Activated CD4-positive, CD25-positive, alpha-beta regulatory T cell treated with anti-CD3 and anti-CD28 coated beads, Interleukin-2, amount 50 U/mL, for 72 hours (primary cell): ENCODE results near the gene WDR6.

Experiments used
- DNase-seq: peaks from one replicate; pipeline ENCODE4 v3.0.0; 2021

The WDR6 gene

GRCh38 chr3:49007068-49007770, at the start of gene WDR6:
Gene WDR6 (plus strand): TSS chr3:49007391. CDS start chr3:49007432, 41 bp downstream.
- peak; percentile 96 for DNase-seq

- no peak for DNase-seq
These were observed 46.3 kb upstream of the WDR6 start for GRCh38 chr3:48960841-48961413.

GRCh38 chr3:48962340-48962739, 44.9 kb upstream of the WDR6 start:
- DNase-seq = no peak

- no peak for DNase-seq
These were observed 44.3 kb upstream of the WDR6 start for GRCh38 chr3:48962939-48963338.

- DNase-seq = no peak
These were observed 43.6 kb upstream of the WDR6 start for GRCh38 chr3:48963591-48963990.

GRCh38 chr3:48966367-48966766, 40.8 kb upstream of the WDR6 start:
- DNase-seq = no peak

GRCh38 chr3:48966876-48967361, 40.3 kb upstream of the WDR6 start:
- DNase-seq = no peak

GRCh38 chr3:48970586-48970985, 36.6 kb upstream of the WDR6 start:
- no peak for DNase-seq

GRCh38 chr3:48974076-48974864, 32.9 kb upstream of the WDR6 start:
- DNase-seq = no peak

GRCh38 chr3:48979451-48979850, 27.7 kb upstream of the WDR6 start:
- DNase-seq = no peak

GRCh38 chr3:48980295-48980694, 26.9 kb upstream of the WDR6 start:
- no peak for DNase-seq

- DNase-seq = no peak
These were observed 25.2 kb upstream of the WDR6 start for GRCh38 chr3:48982016-48982415.

- no peak for DNase-seq
These were observed 24.5 kb upstream of the WDR6 start for GRCh38 chr3:48982686-48983085.

GRCh38 chr3:48983096-48983495, 24.1 kb upstream of the WDR6 start:
- DNase-seq = no peak

GRCh38 chr3:48984663-48985062, 22.5 kb upstream of the WDR6 start:
- DNase-seq = no peak

- no peak for DNase-seq
These were observed 21.3 kb upstream of the WDR6 start for GRCh38 chr3:48985831-48986376.

- no peak for DNase-seq
These were observed 17.9 kb upstream of the WDR6 start for GRCh38 chr3:48989126-48989795.

GRCh38 chr3:48989796-48990635, 17.2 kb upstream of the WDR6 start, which contains the start of gene P4HTM:
Gene P4HTM (plus strand): TSS chr3:48990241. CDS start chr3:48990257, 16 bp downstream.
- peak; percentile 64 for DNase-seq

- DNase-seq = peak; percentile 48
These were observed 16.3 kb upstream of the WDR6 start for GRCh38 chr3:48990636-48991469.

GRCh38 chr3:48991851-48992545, 15.2 kb upstream of the WDR6 start:
- no peak for DNase-seq
